ENCODE measurements around the gene ITPK1.
A peak's percentile ranks its signal among the peaks of the same experiment; 100 is the strongest.

Gene ITPK1

GRCh38 chr14:93010522-93011140 lies 105.1 kb downstream of the ITPK1 start:
- DNase-seq (ENCODE audit: low read depth) = no peak

DNA sequence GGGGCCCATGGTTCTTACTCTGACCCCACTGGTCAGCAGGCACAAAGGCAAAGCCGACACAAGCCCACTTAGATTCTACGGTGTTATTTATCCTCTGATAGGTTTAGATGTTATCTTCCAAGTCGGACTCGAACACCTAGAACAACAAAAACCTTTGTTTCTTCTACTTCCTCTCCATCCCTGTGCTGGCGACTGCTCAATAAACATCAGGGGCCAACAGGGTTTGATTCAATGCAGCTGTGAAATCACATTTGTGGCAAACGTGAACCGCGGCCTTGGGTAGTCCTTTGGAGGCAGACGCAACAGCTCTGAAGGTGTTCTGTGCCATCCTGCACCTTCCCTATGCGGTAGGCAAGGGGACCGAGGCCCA lies 105.6 kb downstream of the ITPK1 start:
- DNase-seq (ENCODE audit: low read depth) = no peak

- no peak for DNase-seq (ENCODE audit: low read depth)
These were observed 106.1 kb downstream of the ITPK1 start for GRCh38 chr14:93009471-93010129.

DNA sequence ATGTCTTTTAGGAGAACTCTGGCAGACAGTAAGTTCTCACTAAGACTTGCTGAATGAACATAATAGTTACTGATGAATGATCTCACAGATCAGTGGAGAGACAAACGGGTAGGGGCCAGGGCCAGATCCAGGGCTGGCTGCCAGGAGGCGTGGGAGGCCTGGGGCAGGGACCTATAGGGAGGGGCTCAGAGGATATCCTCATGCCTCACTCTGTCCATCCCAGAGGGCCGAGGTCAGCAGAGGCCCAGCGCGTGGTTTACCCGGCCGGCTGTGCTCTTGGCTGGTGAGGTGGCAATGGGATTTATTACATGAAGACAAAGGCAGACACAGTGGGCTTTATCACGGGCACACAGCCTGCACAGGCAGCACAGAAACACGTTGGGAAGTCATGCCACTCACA lies 107.3 kb downstream of the ITPK1 start:
- peak; percentile 31 for DNase-seq (ENCODE audit: low read depth)

- peak; percentile 65 for DNase-seq (ENCODE audit: low read depth)
These were observed 108.3 kb downstream of the ITPK1 start for GRCh38 chr14:93007225-93007997.

DNA sequence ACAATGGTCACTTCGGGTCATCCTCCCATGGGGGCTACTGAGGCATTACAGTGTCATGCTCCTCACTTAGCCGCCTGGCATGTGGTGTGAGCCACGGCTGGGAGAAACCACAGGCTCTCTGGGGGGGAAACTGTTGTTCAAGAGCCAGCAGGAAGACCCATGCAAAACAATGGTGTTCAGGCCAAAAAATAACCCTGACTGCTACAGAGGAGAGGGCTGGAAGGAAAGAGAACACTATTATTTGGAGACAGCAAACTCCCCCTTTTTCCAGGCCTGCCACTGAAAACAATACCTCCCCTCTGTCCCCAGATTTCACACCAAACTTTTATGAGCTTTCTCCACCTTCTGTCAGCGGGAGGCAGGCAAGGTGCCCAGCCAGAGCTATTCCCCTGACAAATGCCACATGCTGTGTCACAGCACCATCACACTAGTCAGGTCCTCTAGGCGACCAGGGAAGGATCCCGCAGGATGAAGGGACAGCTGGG lies 109.1 kb downstream of the ITPK1 start:
- peak; percentile 29 for DNase-seq (ENCODE audit: low read depth)

GRCh38 chr14:93005838-93006237 lies 109.9 kb downstream of the ITPK1 start:
- DNase-seq (ENCODE audit: low read depth) = no peak

DNA sequence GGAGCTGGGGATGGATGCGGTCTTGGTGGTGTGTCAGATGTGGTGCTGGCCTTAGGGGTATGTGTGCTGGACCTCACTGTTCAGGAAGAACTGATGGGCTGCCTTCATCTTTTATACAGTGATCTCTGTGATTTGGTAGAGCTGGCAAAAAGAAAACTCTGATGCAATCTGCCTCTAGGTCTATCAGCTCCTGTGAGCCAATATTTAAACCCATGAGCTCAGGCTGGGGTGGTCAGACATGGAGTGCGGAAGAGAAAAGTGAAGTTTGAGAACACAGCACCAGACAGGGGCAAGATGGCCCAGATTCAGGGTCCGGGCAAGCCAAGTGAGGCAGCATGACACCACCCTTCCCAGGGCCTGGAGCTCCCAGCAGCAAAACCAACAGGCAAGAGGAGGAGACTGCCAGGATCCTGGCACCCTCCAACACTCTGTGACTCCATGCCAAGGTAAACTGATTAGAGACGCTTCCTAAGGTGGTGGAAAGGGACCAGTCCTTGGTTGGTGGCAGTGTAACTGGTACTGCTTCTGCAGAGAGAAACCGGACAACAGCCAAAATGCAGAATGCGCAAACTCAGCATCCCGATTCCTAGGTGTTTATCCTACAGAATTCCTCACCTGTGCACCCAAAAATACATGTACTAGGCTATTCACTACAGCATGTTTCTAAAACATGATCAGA lies 110.5 kb downstream of the ITPK1 start:
- no peak for DNase-seq (ENCODE audit: low read depth)

- no peak for DNase-seq (ENCODE audit: low read depth)
These were observed 111.0 kb downstream of the ITPK1 start for GRCh38 chr14:93004699-93005082.

GRCh38 chr14:93003945-93004698 lies 111.6 kb downstream of the ITPK1 start:
- no peak for DNase-seq (ENCODE audit: low read depth)

- no peak for DNase-seq (ENCODE audit: low read depth)
These were observed 112.8 kb downstream of the ITPK1 start for GRCh38 chr14:93002851-93003298.

- DNase-seq (ENCODE audit: low read depth) = no peak
These were observed 113.7 kb downstream of the ITPK1 start for GRCh38 chr14:93002049-93002448.

DNA sequence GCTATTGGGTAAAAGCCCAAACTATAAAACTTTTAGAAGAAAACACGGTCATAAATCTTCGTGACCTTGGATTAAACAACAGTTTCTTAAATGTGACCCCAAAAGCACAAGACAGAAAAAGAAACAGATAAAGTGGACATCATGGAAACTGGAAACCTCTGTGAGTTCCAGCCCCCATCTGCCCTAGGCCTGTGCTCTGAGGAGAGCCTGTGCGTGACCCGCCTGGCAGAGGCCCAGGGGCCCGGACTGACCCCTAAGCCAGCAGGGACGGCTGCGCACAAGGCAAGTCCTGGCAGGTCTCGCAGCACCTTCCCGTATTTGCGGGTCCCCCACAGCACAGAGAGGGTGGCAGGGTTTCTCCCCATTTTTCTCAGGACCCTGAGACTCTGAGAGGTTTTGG lies 116.8 kb downstream of the ITPK1 start:
- no peak for DNase-seq (ENCODE audit: low read depth)

GRCh38 chr14:92997343-92998061 lies 118.2 kb downstream of the ITPK1 start:
- peak; percentile 33 for DNase-seq (ENCODE audit: low read depth)

- DNase-seq (ENCODE audit: low read depth) = no peak
These were observed 120.1 kb downstream of the ITPK1 start for GRCh38 chr14:92995620-92996019.

DNA sequence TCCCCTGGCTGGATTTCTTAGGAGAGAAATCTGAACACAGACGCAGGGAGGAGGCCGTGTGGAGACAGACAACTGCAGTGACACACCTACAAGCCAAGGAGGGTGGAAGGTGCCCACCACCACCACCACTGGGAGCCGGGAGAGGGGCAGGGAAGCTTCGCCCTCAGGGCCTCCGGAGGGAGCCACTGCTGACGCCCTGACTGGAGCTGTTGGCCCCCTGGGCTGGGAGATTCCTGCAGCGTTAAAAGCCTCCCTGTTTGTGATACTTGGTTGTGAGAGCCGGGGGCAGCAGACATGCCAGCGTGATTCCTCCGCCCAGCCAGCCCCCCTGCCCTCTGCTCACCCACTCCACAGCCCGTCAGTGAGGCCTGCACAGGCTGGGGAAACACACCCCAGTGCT lies 120.8 kb downstream of the ITPK1 start:
- no peak for DNase-seq (ENCODE audit: low read depth)

GRCh38 chr14:92994131-92994676 lies 121.5 kb downstream of the ITPK1 start:
- no peak for DNase-seq (ENCODE audit: low read depth)

GRCh38 chr14:92993302-92993701 lies 122.4 kb downstream of the ITPK1 start:
- DNase-seq (ENCODE audit: low read depth) = no peak

DNA sequence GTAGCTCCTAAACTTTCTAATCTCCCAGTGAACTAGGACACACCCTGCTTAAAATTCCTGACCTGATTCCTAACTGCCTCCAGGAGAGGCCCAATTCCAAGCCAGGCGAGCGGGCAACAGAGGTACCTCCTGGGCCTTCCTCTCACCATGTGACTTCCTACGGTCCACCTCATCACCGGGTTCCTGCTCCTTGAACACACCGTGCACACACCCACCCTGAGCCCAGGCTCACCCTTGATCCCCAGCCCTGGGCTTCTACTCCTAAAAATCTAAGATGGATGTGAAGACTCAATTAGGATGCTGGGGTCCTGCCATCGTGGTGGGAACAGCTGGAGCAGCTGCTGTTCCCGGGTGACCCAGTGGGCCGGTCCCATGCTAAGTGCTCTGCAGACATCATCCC lies 124.2 kb downstream of the ITPK1 start:
- DNase-seq (ENCODE audit: low read depth) = no peak

- DNase-seq (ENCODE audit: low read depth) = no peak
These were observed 125.0 kb downstream of the ITPK1 start for GRCh38 chr14:92990456-92991430.

All from EH (cell line).